Neural crest cell (in vitro differentiated cells): ENCODE data around the gene CDK2. TPM values are rescaled to one million over a fixed set of nuclear protein-coding genes. Genes with fewer than 3 reads are reported as not detected.

Source experiments
- DNase-seq: peaks from one replicate; pipeline ENCODE4 v3.0.0; 2021; ENCODE audit warnings: low read depth, mixed read lengths, low spot score
- H3K27ac Mint-ChIP-seq: one replicate; pipeline ENCODE4 v1.8.0; 2021; ENCODE audit warnings: mild to moderate bottlenecking, mixed read lengths; ENCODE audit not compliant: unreplicated experiment
- H3K27me3 Mint-ChIP-seq: 2 replicates; pipeline ENCODE4 v1.8.0; 2021; ENCODE audit warnings: low read depth, mild to moderate bottlenecking, mixed read lengths
- H3K36me3 Mint-ChIP-seq: 2 replicates; pipeline ENCODE4 v1.8.0; 2021; ENCODE audit warnings: low read depth, mild to moderate bottlenecking, mixed read lengths
- H3K4me1 Mint-ChIP-seq: 2 replicates; pipeline ENCODE4 v1.8.0; 2021; ENCODE audit warnings: mixed read lengths
- H3K4me3 Mint-ChIP-seq: one replicate; pipeline ENCODE4 v1.8.0; 2021; ENCODE audit warnings: mild to moderate bottlenecking, mixed read lengths
- H3K9me3 Mint-ChIP-seq: 2 replicates; pipeline ENCODE4 v1.8.0; 2021; ENCODE audit warnings: mixed read lengths
- CTCF ChIP-seq: fragments of 200-600 bp; sonication (generic); conservative IDR thresholded peaks from 2 replicates; pipeline ENCODE4 v1.5.0; 2021; ENCODE audit warnings: antibody characterized with exemption, mild to moderate bottlenecking
- total RNA-seq: library from RNA; stranded (reverse); gene quantifications from 2 replicates; pipeline ENCODE4 v1.2.1, GENCODE V29; 2021

CDK2 gene
- total RNA-seq, 1 donor from 2014 or later = 125 TPM

- TF ChIP-seq CTCF = no peak
- Mint-ChIP-seq H3K4me1 (peaks cover 30% of the 10 kb centered on the region), H3K9me3 (no peaks in the 10 kb centered on the region), H3K36me3 (no peaks in the 10 kb centered on the region), H3K27ac (no peak overlapping the region), H3K4me3 (peak overlapping the region; percentile 44), H3K27me3 (peaks cover 41% of the 10 kb centered on the region)
- DNase-seq = no peak
Measured at GRCh38 chr12:55933799-55934742, 32.6 kb upstream of the CDK2 start.

GRCh38 chr12:55934773-55935172 is 31.9 kb upstream of the CDK2 start:
- Mint-ChIP-seq H3K4me3 (no peak overlapping the region), H3K27ac (no peak overlapping the region), H3K27me3 (peaks cover 41% of the 10 kb centered on the region), H3K9me3 (no peaks in the 10 kb centered on the region), H3K36me3 (no peaks in the 10 kb centered on the region), H3K4me1 (peaks cover 25% of the 10 kb centered on the region)
- DNase-seq = no peak
- TF ChIP-seq CTCF = no peak

- H3K9me3 Mint-ChIP-seq = no peaks in the 10 kb centered on the region
- no peak for DNase-seq
- no peaks in the 10 kb centered on the region for H3K36me3 Mint-ChIP-seq
- no peak for TF ChIP-seq CTCF
- no peak overlapping the region for H3K4me3 Mint-ChIP-seq
- no peak overlapping the region for H3K27ac Mint-ChIP-seq
- H3K27me3 Mint-ChIP-seq = peaks cover 40% of the 10 kb centered on the region
- H3K4me1 Mint-ChIP-seq = peaks cover 25% of the 10 kb centered on the region
Measured at GRCh38 chr12:55935738-55936151, 30.9 kb upstream of the CDK2 start.

GRCh38 chr12:55937981-55938380 is 28.6 kb upstream of the CDK2 start:
- Mint-ChIP-seq H3K4me3 (no peak overlapping the region), H3K4me1 (peaks cover 11% of the 10 kb centered on the region), H3K36me3 (no peaks in the 10 kb centered on the region), H3K27ac (peak overlapping the region; percentile 48), H3K27me3 (peaks cover 20% of the 10 kb centered on the region), H3K9me3 (no peaks in the 10 kb centered on the region)
- DNase-seq = no peak
- no peak for TF ChIP-seq CTCF

- no peaks in the 10 kb centered on the region for H3K36me3 Mint-ChIP-seq
Measured at GRCh38 chr12:55938826-55939501, 27.7 kb upstream of the CDK2 start.

More at GRCh38 chr12:55938826-55939501, 27.7 kb upstream of the CDK2 start:
- Mint-ChIP-seq H3K27me3 (peaks cover 12% of the 10 kb centered on the region), H3K4me3 (no peak overlapping the region), H3K9me3 (no peaks in the 10 kb centered on the region), H3K4me1 (peaks cover 11% of the 10 kb centered on the region), H3K27ac (no peak overlapping the region)
- TF ChIP-seq CTCF = no peak
- no peak for DNase-seq
